Measurements from ENCODE around the gene AMDHD2.

AMDHD2 gene

DNA sequence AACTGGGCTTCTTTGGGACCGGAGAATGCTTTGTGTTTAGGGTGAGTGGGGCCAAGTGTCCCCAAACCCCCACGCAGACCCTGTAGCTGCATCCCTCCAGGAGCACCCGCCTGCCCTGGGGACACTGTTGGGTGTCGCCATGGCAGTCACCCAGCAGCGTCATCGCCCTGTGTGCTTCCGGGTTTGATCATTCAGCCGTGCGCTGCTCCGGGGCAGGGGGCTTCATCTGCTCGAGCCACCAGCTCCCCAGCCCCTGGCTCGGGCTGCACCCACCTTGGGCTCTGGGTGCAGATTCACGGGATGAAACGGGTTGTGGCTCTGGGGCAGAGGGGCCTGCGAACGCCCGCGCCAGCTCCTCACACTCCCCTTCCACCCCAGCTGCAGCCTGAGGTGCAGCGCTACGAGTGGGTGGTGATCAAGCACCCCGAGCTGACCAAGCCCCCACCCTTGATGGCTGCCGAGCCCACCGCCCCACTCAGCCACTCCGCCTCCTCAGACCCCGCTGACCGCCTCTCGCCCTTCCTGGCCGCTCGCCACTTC, 20.2 kb upstream of the AMDHD2 start:
- no peak for DNase-seq (ENCODE audit: low read depth)

DNA sequence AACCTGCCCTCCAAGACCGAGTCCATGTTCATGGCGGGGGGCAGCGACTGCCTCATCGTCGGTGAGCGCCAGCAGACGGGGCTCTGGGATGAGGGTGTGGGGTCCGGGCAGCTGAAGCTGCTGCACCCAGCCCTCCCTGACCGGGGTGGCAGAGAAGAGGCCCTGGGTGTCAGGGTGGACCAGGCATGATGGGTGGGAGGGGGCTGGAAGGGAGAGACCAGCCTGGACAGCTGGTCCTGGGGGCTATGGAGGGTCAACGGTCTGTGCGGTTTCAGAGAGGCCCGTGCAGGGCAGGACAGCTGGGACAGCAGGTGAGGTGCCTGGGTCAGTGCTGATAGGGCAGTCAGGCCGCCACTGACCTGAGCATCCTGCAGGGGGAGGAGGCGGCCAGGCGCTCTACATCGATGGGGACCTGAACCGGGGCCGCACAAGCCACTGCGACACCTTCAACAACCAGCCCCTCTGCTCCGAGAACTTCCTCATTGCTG, 19.7 kb upstream of the AMDHD2 start:
- DNase-seq (ENCODE audit: low read depth) = no peak

DNA sequence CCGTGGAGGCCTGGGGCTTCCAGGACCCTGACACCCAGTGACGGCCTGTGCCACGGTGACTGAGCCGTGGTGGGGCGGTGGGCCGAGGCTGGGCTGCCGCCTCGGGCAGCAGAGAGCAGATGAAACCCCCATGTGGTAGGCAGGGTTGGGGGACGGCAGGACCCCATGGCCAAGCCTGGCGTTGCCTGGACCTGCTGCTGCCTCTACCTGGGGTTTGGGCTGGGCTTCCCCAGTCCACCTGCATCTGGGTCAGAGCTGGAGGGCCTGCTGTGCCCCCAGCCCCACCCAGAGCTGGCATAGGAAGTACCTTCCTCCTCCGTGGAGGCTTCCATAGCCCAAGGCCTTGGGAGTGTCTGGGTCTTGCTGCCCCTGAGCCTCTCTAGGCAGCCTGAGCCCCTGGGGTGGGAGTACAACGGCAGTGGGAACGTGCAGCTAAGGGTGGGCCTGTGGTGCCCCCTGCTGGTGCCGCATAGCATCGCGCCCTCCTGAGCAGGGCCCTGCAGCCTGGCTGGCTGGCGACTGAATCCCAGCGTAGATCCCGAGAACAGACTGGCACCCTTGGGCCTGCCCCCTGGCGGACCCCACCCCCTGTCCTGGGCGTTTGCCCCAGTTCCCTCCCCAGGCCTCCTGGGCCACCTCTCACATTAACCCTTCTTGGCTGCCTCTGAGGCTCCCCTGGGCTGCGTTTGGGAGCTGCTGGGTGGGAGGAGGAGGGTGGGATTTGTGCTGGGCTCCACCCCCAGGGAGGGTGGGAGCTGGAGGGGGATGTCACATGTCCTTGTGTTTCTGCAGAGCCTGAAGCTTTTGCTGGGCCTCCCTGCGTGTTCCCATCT, 19.0 kb upstream of the AMDHD2 start:
- peak; percentile 65 for DNase-seq (ENCODE audit: low read depth)

DNA sequence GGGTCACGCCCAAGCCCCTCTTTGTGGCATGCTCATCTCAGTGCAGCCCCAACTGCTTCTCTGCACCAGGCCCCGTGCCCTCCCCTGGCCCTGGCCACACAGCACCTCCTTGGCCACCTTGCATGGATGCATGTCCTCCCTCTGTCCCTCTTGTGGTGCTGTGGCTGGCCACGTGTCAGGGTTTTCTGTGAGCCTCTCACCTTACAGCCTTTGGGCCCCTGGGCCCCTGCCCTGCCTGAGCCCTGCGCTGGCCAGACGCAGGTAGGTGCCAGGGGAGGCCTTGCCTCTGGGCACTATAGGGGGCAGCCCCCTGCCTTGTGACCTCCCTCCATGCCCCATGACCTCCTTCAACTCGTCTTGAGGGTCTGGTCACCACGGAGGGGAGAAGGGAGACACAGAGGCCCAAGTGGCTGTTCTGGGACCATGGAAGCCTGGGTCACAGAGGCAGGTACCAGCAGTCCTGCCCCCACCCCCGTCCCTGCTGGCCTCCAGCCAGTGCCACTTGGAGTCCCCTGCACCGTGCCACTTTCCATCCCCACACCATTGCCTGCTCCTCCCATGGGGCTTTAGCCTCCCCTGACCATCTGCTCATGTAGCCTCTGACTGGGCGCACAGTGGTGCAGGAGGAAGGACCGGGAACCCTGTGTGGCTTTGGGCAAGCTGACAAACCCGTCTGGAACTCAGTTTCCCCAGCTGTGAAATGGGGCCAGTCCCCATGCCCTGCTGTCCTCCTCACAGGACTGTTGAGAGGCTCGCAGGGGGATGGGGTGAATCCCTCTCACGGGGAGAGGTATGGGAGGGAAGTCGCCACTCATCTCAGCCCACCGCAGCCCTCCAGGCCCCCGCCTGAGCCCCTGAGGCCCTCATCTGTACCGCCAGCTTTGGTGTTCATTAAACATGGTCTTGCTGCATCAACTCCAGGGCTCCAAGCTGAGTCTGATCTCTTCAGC, 17.9 kb upstream of the AMDHD2 start:
- no peak for DNase-seq (ENCODE audit: low read depth)

DNA sequence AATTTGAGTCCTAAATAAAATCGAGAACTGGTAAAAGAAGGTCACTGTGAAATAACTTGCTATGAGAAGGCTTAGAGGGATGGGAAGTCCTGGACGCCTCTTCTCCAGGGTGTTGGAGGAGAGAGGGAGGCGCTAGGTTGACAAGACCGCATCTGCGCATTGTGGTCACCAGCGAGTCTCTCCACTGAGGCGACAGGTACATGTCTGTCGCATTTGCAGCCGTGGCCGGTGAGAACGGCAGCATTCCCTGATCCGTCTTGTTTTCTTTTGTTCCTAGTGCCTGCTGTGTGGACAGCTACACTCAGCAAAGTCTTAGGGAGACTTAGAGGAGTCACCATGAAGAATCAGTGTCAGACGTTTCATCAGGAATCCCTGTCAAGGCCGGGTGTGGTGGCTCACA, 14.5 kb upstream of the AMDHD2 start:
- no peak for DNase-seq (ENCODE audit: low read depth)

DNA sequence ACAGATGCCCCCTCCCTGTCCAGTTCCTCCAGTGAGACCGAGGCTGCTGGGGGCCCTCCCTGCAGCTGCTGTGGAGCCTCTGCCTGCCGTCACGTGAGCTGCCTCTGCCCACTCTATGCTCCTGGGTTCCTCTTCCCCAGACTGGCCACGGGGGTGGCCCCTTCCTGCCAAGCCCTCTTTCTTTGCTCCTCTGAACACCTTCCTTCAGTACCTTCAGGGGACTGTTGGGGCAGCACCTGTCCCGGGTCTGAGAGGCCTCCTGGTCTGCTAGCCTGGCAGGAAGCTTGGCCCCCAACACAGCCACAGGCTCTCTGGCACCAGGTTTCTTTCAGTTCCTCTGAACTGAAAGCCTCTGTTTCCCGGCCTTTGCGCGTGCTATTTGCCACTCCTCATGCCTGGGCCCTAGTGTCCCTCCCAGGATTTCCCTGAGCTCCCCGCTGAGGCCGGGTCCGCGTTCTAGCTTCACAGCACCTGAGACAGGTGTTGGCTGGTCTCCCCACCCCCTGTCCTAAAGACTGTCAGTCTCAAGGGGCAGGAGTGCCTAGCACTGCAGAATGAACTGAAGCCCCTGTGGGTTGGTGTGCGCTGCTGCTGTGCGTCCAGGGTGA, 13.0 kb upstream of the AMDHD2 start:
- no peak for DNase-seq (ENCODE audit: low read depth)

DNA sequence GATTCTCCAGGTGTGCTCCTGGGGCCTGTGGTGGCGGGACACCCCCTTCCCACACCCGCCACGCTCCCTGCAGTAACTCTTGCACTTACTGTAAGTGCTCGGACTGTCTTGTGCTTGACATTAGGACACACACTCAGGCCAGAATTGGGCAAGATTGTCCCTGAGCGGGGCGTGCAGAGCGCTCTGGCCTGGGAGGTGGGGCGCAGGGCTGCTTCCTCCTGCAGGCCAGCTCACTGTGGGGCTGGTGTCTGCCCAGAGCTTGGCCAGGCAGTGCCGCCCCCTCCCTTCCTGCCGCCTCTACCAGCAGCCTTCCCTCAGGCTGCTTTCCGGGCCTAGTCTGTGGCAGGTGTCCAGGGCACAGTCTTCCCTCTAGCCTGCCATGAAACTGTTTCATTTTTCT, 12.5 kb upstream of the AMDHD2 start:
- no peak for DNase-seq (ENCODE audit: low read depth)

DNA sequence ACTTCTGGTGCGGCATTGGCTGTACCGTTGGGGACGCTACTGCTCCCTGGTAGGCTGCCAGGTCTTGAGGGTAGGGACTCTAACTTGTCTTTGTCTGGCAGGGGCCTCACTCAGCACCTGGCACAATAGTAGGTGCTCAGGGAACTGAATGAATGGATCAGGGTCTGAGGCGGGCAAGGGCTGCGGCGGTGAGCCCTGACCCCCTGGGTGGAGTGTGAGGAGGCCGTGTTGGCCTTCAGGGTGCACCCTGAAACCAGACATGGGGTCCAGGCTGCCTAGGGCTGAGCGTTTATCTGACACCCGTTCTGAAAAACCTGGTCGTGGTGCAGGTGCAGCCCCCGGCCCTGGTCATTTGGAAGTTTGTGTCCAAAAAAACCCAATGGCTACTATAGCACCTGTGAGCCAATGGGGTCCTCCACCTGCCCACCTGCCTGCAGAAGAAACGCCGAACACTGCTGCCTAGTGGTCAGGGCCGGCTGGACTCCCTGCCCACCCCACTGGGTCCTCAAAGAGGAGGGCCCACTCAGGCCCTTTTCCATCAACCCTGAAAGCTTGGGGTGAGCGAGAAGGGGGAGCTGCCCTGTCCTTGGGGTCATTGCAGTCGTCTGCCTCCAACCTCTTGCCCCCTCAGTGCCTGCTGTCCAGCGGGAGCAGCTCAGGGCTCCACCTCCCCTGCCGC, 11.3 kb upstream of the AMDHD2 start:
- no peak for DNase-seq (ENCODE audit: low read depth)

DNA sequence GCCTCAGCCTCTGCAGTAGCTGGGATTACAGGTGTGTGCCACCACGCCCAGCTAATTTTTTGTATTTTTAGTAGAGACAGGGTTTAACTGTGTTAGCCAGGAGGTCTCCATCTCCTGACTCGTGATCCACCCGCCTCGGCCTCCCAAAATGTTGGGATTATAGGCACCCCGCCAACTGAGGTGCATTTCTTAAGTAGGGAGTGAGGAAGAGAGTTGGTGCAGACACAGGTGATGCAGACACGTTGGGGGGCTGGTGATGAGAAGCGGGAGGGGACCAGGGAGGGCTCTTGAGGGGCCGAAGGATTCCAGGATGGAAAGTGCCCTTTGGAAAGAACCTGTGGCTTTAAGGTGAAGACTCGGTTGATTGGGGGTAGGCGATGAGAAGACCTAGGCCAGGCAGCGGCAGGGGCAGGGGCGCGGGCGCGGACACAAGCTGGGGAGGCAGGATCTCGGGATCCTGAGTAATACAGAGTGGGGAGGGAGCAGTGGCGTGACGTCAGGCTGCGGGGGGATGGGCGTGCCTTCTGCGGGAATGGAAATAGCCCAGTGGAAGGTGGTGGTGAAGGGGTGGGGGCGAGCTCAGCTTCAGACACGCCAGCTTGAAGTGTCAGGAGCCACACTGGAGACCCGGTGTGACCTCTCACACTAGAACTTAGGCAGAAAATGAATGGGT, 8.9 kb upstream of the AMDHD2 start:
- DNase-seq (ENCODE audit: low read depth) = no peak

DNA sequence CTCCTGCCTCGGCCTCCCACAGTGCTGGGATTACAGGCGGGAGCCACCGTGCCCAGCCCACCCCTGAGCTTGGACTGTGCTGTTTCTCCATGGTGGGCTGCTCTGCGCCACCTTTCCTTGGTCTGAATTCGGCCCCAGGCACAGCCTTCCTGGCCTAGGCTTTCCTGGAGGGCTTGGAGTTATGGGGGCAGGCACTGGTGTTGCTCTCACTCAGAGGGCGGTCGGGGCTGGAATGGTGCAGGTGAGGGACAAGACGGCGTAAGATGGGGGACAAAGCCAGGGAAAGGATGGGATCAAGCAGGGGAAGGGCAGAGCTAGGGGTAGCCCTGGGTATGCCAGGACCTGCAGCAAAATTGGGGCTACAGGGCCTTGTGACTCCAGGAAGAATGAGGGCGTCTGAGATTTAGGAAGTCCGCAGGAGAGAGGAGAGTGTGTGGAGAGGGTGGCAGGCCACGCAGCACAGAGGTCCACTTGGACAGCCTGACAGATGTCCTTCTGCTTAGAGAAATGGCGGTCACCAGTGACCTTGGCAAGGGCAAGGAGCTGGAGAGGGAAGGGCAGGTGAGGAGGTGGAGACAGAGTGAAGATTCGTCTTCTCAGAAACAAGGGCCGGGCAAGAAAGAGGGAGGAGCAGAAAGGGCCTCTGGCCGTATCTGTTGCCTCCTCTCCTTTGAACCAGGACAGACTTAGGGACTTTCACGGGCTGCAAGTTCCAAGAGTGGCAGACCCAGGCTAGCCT, 8.0 kb upstream of the AMDHD2 start:
- DNase-seq (ENCODE audit: low read depth) = no peak

DNA sequence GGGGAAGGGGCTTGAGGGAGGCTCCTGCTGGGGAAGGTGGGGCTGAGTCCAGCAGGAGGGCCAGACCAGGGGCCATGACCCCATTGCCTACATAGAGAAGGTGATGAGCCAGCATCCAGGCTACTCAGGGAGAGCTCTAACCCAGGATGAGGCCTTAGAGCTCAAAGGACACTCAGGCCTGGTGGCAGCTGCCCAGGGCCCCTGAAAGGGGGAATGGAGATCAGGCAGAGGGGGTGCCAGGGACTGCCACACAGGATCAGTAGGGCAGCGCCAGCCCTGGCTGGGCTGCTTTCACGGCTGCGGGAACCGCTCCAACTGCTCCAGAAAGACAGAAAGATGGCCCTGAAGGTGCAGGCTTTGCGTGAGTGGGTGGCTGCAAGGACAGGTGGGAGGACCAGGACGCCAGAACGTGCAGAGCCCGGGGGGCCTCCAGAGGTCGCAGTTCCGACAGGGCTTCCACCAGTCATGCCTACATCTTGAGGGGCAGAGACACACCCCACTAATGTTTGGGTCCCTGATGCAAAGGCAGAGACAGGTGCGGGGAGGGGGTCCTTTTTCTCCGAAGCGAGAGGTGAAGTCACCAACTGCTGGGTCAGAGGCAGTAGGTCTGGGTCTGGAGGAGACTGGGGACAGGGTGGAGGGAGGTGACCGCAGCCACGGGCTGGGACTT, 7.3 kb upstream of the AMDHD2 start:
- no peak for DNase-seq (ENCODE audit: low read depth)

DNA sequence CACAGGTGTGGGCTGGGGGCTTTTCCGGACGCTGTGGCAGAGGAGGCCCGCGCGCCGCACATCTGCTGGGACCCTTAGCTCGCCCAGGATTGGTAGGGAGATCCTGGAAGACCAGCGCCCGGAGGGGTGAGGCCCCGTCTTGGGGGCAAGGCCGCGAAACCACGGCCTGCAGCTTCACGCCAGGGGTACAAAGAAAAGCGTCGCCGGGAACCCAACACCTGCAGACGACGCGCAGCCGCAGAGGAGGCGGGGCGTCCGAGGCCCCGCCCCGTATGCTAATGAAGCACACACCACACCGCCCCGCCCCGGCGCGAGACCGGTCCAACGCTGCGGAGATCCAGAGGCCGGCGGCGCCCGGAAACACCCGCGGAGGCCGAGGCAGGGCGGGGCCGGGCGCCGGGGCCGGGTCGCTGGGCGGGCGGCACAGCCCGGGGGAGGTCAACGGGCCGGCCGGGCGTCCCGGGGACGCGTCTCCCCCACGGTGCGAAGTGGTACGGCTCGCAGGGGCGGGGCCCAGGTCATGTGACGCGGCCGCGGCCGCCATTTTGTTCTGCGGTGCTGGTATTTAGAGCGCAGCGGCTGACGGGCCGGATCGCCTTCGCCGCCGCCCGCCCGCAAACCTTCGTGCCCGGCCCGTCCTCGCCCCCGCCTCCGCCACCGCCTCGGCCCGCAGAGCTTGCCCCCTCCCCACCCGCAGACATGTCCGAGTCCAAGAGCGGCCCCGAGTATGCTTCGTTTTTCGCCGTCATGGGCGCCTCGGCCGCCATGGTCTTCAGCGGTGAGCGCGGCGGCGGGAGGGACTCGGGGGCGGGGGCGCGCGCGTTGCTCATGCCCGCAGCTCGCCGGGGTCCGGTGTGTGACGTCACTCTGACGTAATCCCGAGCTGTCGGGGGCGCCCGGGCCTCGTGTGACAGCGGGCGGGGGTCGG, 6.5 kb upstream of the AMDHD2 start, which contains the start of gene ATP6V0C:
Gene ATP6V0C, plus strand, starts transcription at position 548 of the 928 bp plus-strand sequence. Its CDS starts 152 bp downstream, at position 700.
- peak; percentile 85 for DNase-seq (ENCODE audit: low read depth)

DNA sequence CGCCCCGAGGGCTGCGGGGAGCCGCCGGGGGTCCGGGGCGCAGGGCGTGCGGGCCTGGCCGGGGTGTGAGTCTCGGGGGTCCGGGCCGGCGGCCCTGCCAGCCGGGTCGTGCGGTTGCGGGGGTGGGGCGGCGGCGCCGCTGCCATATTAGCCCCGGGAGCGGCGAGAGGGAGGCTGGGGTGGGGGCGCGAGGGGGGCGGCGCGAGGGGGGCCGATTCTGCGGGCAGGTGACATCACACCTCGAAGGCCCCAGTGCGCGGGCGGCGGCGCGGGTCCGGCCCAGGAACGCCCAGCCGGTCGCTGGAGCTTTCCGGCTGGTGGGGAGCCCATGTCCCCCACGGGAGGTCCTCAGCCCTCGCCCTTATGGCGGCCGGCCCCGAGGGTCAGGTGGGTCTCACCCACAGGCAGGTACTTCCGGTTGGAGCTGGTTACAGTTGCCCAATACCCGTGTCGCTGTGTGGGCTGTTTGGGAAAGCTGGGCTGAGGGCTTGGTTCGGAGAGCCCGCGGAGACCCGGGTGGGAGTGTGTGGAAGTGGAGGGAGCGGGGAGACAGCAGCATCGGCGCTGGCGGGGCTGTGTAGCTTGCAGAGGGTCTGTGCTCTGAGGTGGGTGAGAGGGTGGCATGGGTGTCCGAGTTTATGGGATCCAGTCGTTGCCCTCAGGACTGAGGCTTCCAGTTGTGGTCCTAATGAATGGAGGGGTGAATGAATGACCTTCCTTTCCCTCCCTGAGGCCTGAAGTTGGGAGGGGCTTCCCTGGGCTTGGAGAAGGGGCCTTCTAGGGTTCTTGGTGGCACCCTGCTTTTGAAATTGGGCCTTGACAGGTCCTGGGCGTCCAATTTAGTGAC, 5.6 kb upstream of the AMDHD2 start:
- DNase-seq (ENCODE audit: low read depth) = no peak

DNA sequence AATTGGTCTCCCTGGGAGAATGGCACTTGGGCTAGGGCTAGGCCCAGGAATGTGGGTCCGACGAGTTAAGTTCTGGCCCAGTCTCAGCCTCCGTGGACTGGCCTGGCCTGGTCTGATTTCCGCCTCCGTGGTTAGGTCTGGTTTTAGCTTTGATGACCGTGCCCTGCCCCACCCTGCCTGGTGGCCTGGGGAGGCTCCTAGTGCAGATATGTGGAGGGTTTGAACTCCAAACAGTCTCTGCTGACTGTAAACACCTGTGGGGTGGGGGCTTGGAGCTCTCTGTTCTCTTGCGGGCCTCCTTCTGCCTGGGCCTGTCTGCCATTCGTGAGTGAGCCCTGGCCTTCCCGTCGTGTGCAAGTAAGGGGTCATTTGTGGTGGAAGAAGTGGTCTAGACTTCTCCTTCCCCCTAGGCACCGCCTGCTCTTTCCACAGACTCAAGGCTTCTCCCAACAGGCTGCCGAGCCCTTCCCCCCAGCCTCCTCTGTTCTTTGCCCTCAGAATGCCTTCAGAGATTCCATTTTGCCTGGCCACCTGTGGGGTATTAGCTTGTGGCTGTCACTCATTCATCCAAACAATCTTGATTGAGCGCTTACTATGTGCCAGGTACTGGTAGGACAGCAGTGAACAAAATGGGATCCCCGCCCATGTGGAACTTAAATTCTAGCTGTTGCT, 4.9 kb upstream of the AMDHD2 start:
- DNase-seq (ENCODE audit: low read depth) = no peak

DNA sequence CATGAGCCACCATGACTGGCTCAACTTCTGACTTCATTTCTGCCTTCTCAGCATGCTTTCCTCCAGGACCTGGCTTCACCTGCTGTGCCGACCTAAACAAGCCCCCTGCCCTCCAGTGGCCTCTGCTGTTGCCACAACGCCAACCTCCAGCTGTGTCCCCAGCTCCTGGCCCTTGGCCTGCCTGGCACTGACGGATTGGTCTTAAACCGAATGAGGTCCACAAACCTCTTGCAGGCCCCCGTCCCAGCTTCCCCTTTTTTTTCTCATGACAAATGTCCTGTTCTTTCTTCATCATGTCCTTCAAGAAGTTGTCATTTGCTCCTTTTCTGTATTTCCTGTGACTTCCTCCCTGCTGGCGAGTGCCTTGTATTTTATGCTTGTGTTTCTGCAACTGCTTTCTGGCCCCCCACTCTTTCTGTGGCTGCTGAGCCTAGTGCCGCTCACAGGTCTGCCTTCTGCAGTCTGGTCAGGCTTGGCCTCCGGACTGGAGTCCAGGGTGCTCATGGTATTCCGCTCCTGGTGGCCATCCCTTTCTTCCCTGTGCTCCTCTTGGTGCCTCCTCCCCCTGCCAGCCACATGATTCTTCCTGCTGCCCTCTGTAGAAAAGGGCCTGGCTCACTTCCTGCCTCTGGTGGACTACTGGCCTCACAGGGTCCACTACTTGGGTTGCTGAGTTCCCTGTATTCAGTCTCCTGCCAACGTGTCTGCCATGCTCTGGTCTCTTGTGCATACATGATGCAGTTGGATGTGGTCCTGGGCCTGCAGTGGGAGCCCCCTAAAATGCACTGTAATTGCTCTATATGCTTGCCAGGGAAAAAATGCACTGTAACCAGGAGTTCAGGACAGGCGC, 3.6 kb upstream of the AMDHD2 start:
- DNase-seq (ENCODE audit: low read depth) = no peak
